NOMO-1 (cell line): ENCODE measurements around the gene KCNB1.

Experiments used
- DNase-seq, 2 experiments: peaks; one replicate each; lab custom pipeline; 2025; ENCODE audit not compliant: unreplicated experiment in 2 of 2; lab: John Stamatoyannopoulos, UW

The KCNB1 gene

GRCh38 chr20:49471397-49471796 is 11.1 kb downstream of the KCNB1 start:
- DNase-seq = no peak

- no peak for DNase-seq
These were observed 11.5 kb downstream of the KCNB1 start for GRCh38 chr20:49470922-49471321.

GRCh38 chr20:49469060-49469459 is 13.4 kb downstream of the KCNB1 start:
- no peak for DNase-seq

- DNase-seq = no peak
These were observed 14.1 kb downstream of the KCNB1 start for GRCh38 chr20:49468412-49468811.

GRCh38 chr20:49466114-49466912 is 16.2 kb downstream of the KCNB1 start:
- no peak for DNase-seq

GRCh38 chr20:49464556-49464955 is 17.9 kb downstream of the KCNB1 start:
- no peak for DNase-seq

GRCh38 chr20:49462626-49463025 is 19.8 kb downstream of the KCNB1 start:
- no peak for DNase-seq

GRCh38 chr20:49461894-49462620 is 20.4 kb downstream of the KCNB1 start:
- DNase-seq = no peak

- DNase-seq = no peak
These were observed 21.6 kb downstream of the KCNB1 start for GRCh38 chr20:49460916-49461315.

GRCh38 chr20:49460131-49460530 is 22.3 kb downstream of the KCNB1 start:
- DNase-seq = no peak

- DNase-seq = no peak
These were observed 22.8 kb downstream of the KCNB1 start for GRCh38 chr20:49459684-49460083.

GRCh38 chr20:49457444-49457843 is 25.0 kb downstream of the KCNB1 start:
- no peak for DNase-seq

GRCh38 chr20:49456646-49457045 is 25.8 kb downstream of the KCNB1 start:
- DNase-seq = no peak

- no peak for DNase-seq
These were observed 26.8 kb downstream of the KCNB1 start for GRCh38 chr20:49455691-49456090.

- no peak for DNase-seq
These were observed 30.4 kb downstream of the KCNB1 start for GRCh38 chr20:49452011-49452482.

- DNase-seq = no peak
These were observed 32.2 kb downstream of the KCNB1 start for GRCh38 chr20:49450281-49450721.

- no peak for DNase-seq
These were observed 33.6 kb downstream of the KCNB1 start for GRCh38 chr20:49448917-49449316.

- no peak for DNase-seq
These were observed 34.3 kb downstream of the KCNB1 start for GRCh38 chr20:49447946-49448809.

- DNase-seq = no peak
These were observed 35.1 kb downstream of the KCNB1 start for GRCh38 chr20:49447364-49447763.

GRCh38 chr20:49446808-49447207 is 35.7 kb downstream of the KCNB1 start:
- no peak for DNase-seq

GRCh38 chr20:49446080-49446479 is 36.4 kb downstream of the KCNB1 start:
- no peak for DNase-seq
